Neural progenitor cell (in vitro differentiated cells): Measurements from ENCODE around the gene EFCAB11. TPM values are rescaled to one million over a fixed set of nuclear protein-coding genes. Genes with fewer than 3 reads are reported as not detected.

Experiments
- DNase-seq: peaks from one replicate; pipeline ENCODE4 v3.0.0-alpha.2; 2016; ENCODE audit warnings: low spot score
- H2AFZ ChIP-seq: fragments of 200-600 bp; sonication (generic); replicated peaks from 2 replicates; pipeline ENCODE4 v1.6.1; 2016; ENCODE audit warnings: antibody characterized with exemption
- H3F3A ChIP-seq: fragments of 200-600 bp; sonication (generic); 2 replicates; pipeline ENCODE4 v1.6.1; 2016; ENCODE audit warnings: antibody characterized with exemption, low read depth
- H3K27ac ChIP-seq: fragments of 200-600 bp; sonication (generic); 2 replicates; pipeline ENCODE4 v1.5.1; 2016; ENCODE audit warnings: mild to moderate bottlenecking
- H3K27me3 ChIP-seq: fragments of 200-600 bp; sonication (generic); 2 replicates; pipeline ENCODE4 v1.6.1; 2016; ENCODE audit warnings: mild to moderate bottlenecking, moderate library complexity
- H3K36me3 ChIP-seq: fragments of 200-600 bp; sonication (generic); 2 replicates; pipeline ENCODE4 v1.5.1; 2016
- H3K4me1 ChIP-seq: fragments of 200-600 bp; sonication (generic); 2 replicates; pipeline ENCODE4 v1.6.1; 2016; ENCODE audit warnings: mixed run types
- H3K4me2 ChIP-seq: fragments of 200-600 bp; sonication (generic); 2 replicates; pipeline ENCODE4 v1.6.1; 2016
- H3K4me3 ChIP-seq: fragments of 200-600 bp; sonication (generic); 2 replicates; pipeline ENCODE4 v1.5.1; 2016
- H3K79me2 ChIP-seq: fragments of 200-600 bp; sonication (generic); 2 replicates; pipeline ENCODE4 v1.6.1; 2016; ENCODE audit warnings: low read depth
- H3K9ac ChIP-seq: fragments of 200-600 bp; sonication (generic); 2 replicates; pipeline ENCODE4 v1.6.1; 2016
- H3K9me3 ChIP-seq: fragments of 200-600 bp; sonication (generic); 2 replicates; pipeline ENCODE4 v1.5.1; 2016; ENCODE audit warnings: low read depth
- H4K20me1 ChIP-seq: fragments of 200-600 bp; sonication (generic); 2 replicates; pipeline ENCODE4 v1.6.1; 2016; ENCODE audit warnings: low read depth
- H3K27ac Mint-ChIP-seq: 3 replicates; pipeline ENCODE4 v1.8.0; 2021; ENCODE audit warnings: mixed read lengths
- H3K27me3 Mint-ChIP-seq: 2 replicates; pipeline ENCODE4 v1.8.0; 2022; ENCODE audit warnings: low read depth, mild to moderate bottlenecking, inconsistent platforms, moderate library complexity, mixed read lengths; ENCODE audit not compliant: insufficient read depth
- H3K36me3 Mint-ChIP-seq: 3 replicates; pipeline ENCODE4 v1.8.0; 2021; ENCODE audit warnings: mixed read lengths
- H3K4me1 Mint-ChIP-seq: 3 replicates; pipeline ENCODE4 v1.8.0; 2021; ENCODE audit warnings: mixed read lengths
- H3K4me3 Mint-ChIP-seq: 3 replicates; pipeline ENCODE4 v1.8.0; 2021; ENCODE audit warnings: mild to moderate bottlenecking, moderate library complexity, mixed read lengths
- H3K9me3 Mint-ChIP-seq: 3 replicates; pipeline ENCODE4 v1.8.0; 2020; ENCODE audit warnings: mixed read lengths
- EZH2 ChIP-seq: fragments of 200-600 bp; sonication (generic); IDR thresholded peaks from 2 replicates; pipeline ENCODE4 v1.6.1; 2017; ENCODE audit warnings: antibody characterized with exemption, mild to moderate bottlenecking, moderate library complexity
- EZH2phosphoT487 ChIP-seq: fragments of 200-600 bp; sonication (generic); IDR thresholded peaks from 2 replicates; pipeline ENCODE4 v1.6.1; 2017; ENCODE audit warnings: antibody characterized with exemption
- total RNA-seq: library from RNA; depleted of rRNA; stranded (reverse); fragments of >200 nt; gene quantifications from 2 replicates; pipeline ENCODE4 v1.2.3, GENCODE V29; 2015; ENCODE audit warnings: low replicate concordance
- TF ChIP-seq, protein P1 (sequence below): fragments of 200-600 bp; sonication (generic); IDR thresholded peaks from 2 replicates; pipeline ENCODE4 v1.5.1; 2017; ENCODE audit warnings: antibody characterized with exemption, mild to moderate bottlenecking

Gene EFCAB11
- total RNA-seq, 1 donor from 2014 or later, result 27.6 TPM

DNA sequence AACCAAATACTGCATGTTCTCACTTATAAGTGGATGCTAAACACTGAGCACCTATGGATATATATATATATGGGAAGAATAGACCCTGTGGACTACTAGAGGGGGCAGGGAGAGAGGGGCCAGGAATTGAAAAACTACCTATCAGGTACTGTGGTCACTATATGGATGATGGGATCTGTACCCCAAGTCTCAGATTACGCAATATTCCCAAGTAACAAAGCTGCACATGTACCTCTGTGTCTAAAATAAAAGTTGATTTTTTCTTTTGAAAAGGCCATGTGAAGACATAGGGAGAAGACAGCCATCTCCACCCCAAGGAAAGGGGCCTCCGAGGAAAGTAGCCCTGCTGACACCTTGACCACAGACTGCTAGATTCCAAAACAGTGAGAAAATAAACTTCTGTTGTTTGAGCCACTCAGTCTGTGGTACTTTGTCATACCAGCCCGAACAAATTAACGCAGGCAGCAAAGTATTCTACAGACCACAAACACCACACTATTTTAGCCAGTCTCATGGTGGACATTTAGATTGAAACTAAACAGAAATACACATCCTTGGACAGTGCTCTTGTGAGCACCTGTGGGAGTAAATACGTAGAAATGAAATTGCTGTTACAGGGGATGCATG, 197.1 kb downstream of the EFCAB11 start:
- no peaks in the 10 kb centered on the region for H3K9me3 ChIP-seq
- H3K27ac Mint-ChIP-seq, result no peak overlapping the region
- no peaks in the 10 kb centered on the region for H4K20me1 ChIP-seq
- no peak overlapping the region for H3K4me3 Mint-ChIP-seq
- H3K4me1 Mint-ChIP-seq, result peaks cover 4% of the 10 kb centered on the region
- H3F3A ChIP-seq, result no peaks in the 10 kb centered on the region
- no peak for TF ChIP-seq EZH2
- TF ChIP-seq EZH2phosphoT487, result no peak
- DNase-seq, result no peak
- no peak overlapping the region for H3K9ac ChIP-seq
- no peak overlapping the region for H3K4me3 ChIP-seq
- no peak overlapping the region for H3K4me2 ChIP-seq
- H3K36me3 ChIP-seq, result no peaks in the 10 kb centered on the region
- H3K9me3 Mint-ChIP-seq, result peaks cover 10% of the 10 kb centered on the region
- H3K27ac ChIP-seq, result no peak overlapping the region
- no peaks in the 10 kb centered on the region for H3K79me2 ChIP-seq
- H2AFZ ChIP-seq, result no peak overlapping the region
- H3K36me3 Mint-ChIP-seq, result no peaks in the 10 kb centered on the region
- no peaks in the 10 kb centered on the region for H3K27me3 ChIP-seq
- peaks cover 9% of the 10 kb centered on the region for H3K4me1 ChIP-seq
- H3K27me3 Mint-ChIP-seq, result no peaks in the 10 kb centered on the region

- H4K20me1 ChIP-seq, result no peaks in the 10 kb centered on the region
- no peak overlapping the region for H3K4me3 Mint-ChIP-seq
Measured at GRCh38 chr14:89755816-89756215, 198.7 kb downstream of the EFCAB11 start.

GRCh38 chr14:89753828-89754412, 200.6 kb downstream of the EFCAB11 start:
- H3K4me1 ChIP-seq, result no peaks in the 10 kb centered on the region
- no peaks in the 10 kb centered on the region for H3F3A ChIP-seq
- no peak overlapping the region for H3K27ac Mint-ChIP-seq
- H3K79me2 ChIP-seq, result no peaks in the 10 kb centered on the region
- H3K4me3 Mint-ChIP-seq, result no peak overlapping the region
- H3K27me3 Mint-ChIP-seq, result no peaks in the 10 kb centered on the region
- H3K36me3 ChIP-seq, result no peaks in the 10 kb centered on the region
- H4K20me1 ChIP-seq, result no peaks in the 10 kb centered on the region
- H3K9me3 Mint-ChIP-seq, result peaks cover 12% of the 10 kb centered on the region
- DNase-seq, result no peak
- H2AFZ ChIP-seq, result no peak overlapping the region
- H3K9ac ChIP-seq, result no peak overlapping the region
- H3K27ac ChIP-seq, result no peak overlapping the region
- TF ChIP-seq EZH2phosphoT487 (no peak), EZH2 (no peak)
- TF ChIP-seq, protein P1, sequence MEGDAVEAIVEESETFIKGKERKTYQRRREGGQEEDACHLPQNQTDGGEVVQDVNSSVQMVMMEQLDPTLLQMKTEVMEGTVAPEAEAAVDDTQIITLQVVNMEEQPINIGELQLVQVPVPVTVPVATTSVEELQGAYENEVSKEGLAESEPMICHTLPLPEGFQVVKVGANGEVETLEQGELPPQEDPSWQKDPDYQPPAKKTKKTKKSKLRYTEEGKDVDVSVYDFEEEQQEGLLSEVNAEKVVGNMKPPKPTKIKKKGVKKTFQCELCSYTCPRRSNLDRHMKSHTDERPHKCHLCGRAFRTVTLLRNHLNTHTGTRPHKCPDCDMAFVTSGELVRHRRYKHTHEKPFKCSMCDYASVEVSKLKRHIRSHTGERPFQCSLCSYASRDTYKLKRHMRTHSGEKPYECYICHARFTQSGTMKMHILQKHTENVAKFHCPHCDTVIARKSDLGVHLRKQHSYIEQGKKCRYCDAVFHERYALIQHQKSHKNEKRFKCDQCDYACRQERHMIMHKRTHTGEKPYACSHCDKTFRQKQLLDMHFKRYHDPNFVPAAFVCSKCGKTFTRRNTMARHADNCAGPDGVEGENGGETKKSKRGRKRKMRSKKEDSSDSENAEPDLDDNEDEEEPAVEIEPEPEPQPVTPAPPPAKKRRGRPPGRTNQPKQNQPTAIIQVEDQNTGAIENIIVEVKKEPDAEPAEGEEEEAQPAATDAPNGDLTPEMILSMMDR, result no peak
- H3K27me3 ChIP-seq, result no peaks in the 10 kb centered on the region
- no peaks in the 10 kb centered on the region for H3K9me3 ChIP-seq
- no peaks in the 10 kb centered on the region for H3K4me1 Mint-ChIP-seq
- H3K36me3 Mint-ChIP-seq, result no peaks in the 10 kb centered on the region
- no peak overlapping the region for H3K4me2 ChIP-seq
- no peak overlapping the region for H3K4me3 ChIP-seq

More at GRCh38 chr14:89755816-89756215, 198.7 kb downstream of the EFCAB11 start:
- Mint-ChIP-seq H3K4me1 (peaks cover 4% of the 10 kb centered on the region), H3K27me3 (no peaks in the 10 kb centered on the region), H3K36me3 (no peaks in the 10 kb centered on the region), H3K27ac (no peak overlapping the region), H3K9me3 (peaks cover 10% of the 10 kb centered on the region)
- DNase-seq, result no peak
- Histone ChIP-seq H3K4me1 (peaks cover 9% of the 10 kb centered on the region), H3K9me3 (no peaks in the 10 kb centered on the region), H3K36me3 (no peaks in the 10 kb centered on the region), H3K9ac (no peak overlapping the region), H3K4me2 (no peak overlapping the region), H2AFZ (no peak overlapping the region), H3K4me3 (no peak overlapping the region), H3K79me2 (no peaks in the 10 kb centered on the region), H3K27ac (no peak overlapping the region), H3K27me3 (no peaks in the 10 kb centered on the region), H3F3A (no peaks in the 10 kb centered on the region)
- no peak for TF ChIP-seq EZH2phosphoT487

DNA sequence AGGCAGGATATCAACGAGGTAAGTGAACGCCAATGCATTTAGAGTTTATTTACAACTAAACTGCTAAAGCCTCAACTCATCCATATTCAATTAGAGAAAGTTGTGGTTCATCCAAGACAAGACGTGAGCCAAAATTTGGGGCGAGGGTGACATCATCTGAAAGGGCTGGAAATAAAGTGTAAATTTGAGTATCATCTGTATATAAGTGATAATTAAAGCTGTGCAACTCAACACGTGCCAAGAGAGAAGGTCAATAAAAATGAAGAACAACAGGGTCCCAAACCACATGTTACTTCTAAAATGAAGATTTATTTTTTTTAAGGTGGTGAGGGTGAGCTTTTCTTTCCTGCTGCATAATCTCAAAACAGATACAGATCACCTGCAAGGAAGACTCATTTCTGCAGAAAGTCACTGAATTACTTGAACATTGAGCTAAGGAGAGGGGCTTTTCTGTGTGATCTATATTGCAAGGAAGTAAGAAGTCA, 203.6 kb downstream of the EFCAB11 start:
- Histone ChIP-seq H3K9ac (no peak overlapping the region), H3K27me3 (no peaks in the 10 kb centered on the region), H3K4me2 (no peak overlapping the region), H2AFZ (no peak overlapping the region), H3K27ac (no peak overlapping the region), H3K36me3 (no peaks in the 10 kb centered on the region), H4K20me1 (no peaks in the 10 kb centered on the region), H3K4me1 (no peaks in the 10 kb centered on the region), H3K4me3 (no peak overlapping the region), H3K79me2 (no peaks in the 10 kb centered on the region), H3F3A (no peaks in the 10 kb centered on the region), H3K9me3 (no peaks in the 10 kb centered on the region)
- no peaks in the 10 kb centered on the region for H3K36me3 Mint-ChIP-seq
- no peaks in the 10 kb centered on the region for H3K4me1 Mint-ChIP-seq
- H3K9me3 Mint-ChIP-seq, result peaks cover 10% of the 10 kb centered on the region
- DNase-seq, result no peak
- TF ChIP-seq EZH2phosphoT487 (no peak), EZH2 (no peak)
- TF ChIP-seq, protein P1, result no peak
- H3K27me3 Mint-ChIP-seq, result no peaks in the 10 kb centered on the region
- H3K27ac Mint-ChIP-seq, result no peak overlapping the region
- no peak overlapping the region for H3K4me3 Mint-ChIP-seq
